Measurements from ENCODE around the gene SRRD.
"Not testable (repeated sequence)": the region's sequence is repeated elsewhere in the genome, so short reads cannot be mapped to it uniquely, and the experiment has no call there.

The SRRD gene

DNA sequence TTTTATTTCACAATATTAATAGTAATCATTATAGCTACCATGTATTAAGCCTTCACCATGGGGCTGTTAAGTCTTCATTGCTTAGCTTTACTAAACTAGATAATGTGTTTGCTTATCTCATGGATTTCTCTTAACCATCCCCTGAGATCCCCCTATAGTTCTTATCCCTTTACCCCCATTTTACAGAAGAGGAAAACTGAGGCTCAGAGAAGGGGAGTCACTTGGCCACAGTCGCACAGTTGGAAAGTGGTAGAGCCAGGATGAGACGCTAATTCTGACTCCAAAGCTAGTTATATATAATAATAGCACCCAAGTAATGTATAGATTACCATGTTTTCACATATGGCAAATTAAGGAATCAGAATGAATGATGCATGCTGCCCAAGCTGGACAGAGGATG is 38.3 kb downstream of the SRRD start:
- DNase-seq (ENCODE audit: low read depth in 2 of 2), result no peak

DNA sequence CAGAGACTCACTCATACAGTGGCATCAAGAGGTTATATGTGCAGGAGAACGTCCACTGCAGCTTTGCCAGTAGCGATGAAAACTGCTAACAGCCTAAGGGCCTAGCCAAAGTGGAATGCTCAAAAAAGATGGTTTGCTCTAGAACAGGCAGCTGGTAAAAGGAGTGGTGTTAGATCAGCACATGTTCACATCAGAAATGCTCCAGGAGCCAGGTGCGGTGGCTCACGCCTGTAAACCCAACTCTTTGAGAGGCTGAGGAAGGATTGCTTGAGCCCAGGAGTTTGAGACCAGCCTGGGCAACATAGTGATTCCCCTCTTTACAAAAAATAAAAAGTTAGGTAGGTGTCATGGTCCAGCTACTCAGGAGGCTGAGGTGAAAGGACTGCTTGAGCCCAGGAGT is 38.9 kb downstream of the SRRD start:
- DNase-seq (ENCODE audit: low read depth in 2 of 2), result no peak

- no peak for DNase-seq (ENCODE audit: low read depth in 2 of 2)
Measured at GRCh38 chr22:26524870-26525269, 41.2 kb downstream of the SRRD start.

DNA sequence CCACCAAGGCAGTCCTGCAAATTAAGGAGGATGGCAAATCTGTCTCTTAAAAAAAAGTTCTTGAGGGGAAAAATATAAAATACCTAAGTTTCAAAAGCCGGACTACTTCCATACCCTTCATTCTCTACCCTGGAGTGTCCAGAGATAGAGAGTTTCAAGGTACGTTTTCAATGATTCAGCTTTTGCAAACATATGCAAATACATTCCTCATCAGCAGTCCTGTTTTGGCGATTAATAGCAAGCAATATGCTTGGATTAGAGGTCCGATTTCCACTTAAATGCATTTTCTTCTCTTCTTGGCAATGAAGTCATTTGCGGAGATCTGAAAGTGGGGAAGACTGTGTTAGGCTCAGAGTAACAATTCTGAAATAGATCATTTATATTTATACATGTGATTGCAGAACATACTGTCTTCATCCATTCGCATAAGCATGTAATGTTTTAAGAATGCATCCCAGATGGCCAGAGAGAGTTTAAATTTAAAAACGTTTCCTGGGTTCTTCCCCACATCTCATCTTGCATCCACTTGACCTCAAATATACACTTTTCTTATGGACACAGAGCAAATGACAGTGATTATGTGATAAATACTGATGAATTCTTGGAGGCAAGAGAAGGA is 42.4 kb downstream of the SRRD start:
- no peak for DNase-seq (ENCODE audit: low read depth in 2 of 2)

DNA sequence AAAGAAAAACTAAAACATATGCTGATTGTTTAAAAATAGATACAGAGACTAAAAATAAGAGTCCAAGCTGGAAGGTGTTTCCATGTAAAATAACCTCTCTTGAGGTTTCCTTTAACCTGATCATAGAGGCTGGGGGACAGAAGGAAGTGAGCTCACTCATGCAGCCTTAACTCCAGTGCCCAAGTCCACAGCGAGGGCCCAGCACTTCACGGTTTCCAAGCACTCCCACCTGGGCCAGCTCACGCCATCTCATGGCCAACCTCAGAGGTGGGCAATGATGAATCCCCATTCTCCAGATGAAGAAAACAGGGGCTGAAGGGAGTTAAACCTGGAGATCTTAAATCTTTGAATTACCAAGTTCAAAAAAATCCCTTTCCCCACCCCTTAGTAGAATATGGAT is 43.5 kb downstream of the SRRD start:
- no peak for DNase-seq (ENCODE audit: low read depth in 2 of 2)

GRCh38 chr22:26527574-26528465 is 44.1 kb downstream of the SRRD start:
- no peak for DNase-seq (ENCODE audit: low read depth in 2 of 2)

DNA sequence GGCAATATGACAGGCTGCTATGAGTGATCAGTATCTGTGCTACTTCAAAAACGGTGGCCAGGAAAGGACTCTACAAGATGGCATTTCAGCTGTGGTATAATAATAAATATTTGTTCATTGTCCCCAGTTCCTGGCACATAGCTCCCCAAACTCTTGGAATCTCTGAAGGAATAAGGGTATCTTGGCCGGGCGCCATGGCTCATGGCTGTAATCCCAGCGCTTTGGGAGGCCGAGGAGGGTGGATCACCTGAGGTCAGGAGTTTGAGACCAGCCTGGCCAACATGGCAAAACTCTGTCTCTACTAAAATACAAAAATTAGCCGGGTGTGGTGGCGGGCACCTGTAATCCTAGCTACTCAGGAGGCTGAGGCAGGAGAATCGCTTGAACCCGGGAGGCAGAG is 44.8 kb downstream of the SRRD start:
- not testable (repeated sequence) for DNase-seq (ENCODE audit: low read depth in 2 of 2)

DNA sequence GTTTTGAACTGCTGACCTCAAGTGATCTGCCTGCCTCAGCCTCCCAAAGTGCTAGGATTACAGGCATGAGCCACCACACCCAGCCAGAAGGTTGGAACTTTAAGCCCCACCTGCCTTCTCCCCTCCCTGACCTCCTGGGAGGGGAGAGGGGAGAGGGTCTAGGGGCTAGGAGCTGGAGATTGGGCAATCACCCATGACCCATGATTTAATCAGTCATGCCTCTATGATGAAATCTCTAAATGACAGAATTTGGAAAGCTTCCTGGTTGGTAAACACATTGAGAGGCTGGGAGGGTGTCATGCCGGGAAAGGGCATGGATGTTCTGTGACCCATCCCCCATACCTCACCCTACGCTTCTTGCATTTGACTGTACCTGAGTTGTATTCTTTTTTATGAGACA is 45.7 kb downstream of the SRRD start:
- DNase-seq (ENCODE audit: low read depth in 2 of 2), result no peak

DNA sequence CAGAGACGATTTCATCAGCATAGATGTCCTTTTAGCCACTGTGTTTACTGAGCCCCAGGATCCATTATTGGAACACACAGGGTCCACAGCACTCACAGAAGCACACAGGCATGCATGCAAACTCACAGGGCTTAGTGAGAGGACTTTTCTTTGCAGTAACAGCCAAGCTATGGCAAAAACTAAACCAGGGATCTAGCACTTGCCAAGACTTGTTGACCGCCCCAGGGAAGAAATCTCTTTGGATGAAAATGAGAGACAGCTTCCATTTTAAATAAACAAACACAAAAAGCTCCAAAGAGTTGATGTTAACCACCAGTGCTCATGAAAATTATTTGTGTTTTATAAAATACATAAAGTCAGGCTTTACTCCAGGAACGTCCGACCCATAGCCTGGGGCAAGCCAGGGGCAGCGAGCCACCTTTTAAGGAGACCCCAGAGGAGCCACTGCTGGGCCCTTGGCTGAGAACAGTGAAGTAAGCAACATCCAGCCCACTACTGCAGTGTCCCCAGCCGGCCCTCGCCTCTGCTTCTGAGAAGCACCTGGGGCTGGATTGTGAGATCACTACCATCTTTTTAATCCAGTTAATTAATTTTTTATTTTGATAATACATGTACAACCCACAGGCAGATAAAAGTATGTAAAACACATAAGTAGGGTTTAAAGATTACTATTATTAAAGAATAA is 50.6 kb downstream of the SRRD start:
- DNase-seq (ENCODE audit: low read depth in 2 of 2), result no peak

- DNase-seq (ENCODE audit: low read depth in 2 of 2), result no peak
Measured at GRCh38 chr22:26534874-26535602, 51.4 kb downstream of the SRRD start.

GRCh38 chr22:26535603-26535908 is 51.9 kb downstream of the SRRD start:
- DNase-seq (ENCODE audit: low read depth in 2 of 2), result no peak

DNA sequence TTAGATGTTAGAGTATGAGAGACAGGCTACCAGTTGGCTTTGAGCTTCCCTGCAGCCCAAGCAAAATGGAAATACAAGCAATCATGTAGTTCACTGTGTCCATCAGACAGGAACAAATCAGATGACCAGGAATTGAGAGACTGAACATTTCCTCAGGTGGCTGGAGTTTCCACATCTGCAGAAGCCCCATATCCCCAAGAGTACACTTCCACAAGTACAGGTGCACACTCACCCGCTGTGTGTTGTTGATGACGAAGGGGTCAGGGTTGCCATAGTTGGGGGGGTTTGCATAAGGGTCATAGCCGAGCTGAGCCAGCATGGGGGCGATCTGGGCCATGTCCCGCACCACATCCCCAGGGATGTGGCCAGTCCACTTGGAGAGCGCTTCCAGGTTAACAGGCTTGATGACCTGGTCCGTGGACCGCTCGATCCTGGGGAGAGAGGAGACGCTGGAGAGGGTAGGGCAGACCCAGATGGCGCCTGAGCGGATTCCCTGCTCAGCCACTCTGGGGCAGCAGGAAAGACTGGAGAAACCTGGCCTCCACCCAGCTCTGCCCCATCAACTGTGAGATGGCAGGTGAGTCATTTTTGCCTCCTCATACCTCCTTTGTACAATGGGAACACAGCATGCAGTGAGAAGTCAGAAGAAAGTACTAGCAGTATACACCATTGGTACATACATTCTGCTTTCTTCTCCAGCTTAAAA is 52.5 kb downstream of the SRRD start:
- no peak for DNase-seq (ENCODE audit: low read depth in 2 of 2)

GRCh38 chr22:26536762-26537134 is 53.1 kb downstream of the SRRD start:
- no peak for DNase-seq (ENCODE audit: low read depth in 2 of 2)

DNA sequence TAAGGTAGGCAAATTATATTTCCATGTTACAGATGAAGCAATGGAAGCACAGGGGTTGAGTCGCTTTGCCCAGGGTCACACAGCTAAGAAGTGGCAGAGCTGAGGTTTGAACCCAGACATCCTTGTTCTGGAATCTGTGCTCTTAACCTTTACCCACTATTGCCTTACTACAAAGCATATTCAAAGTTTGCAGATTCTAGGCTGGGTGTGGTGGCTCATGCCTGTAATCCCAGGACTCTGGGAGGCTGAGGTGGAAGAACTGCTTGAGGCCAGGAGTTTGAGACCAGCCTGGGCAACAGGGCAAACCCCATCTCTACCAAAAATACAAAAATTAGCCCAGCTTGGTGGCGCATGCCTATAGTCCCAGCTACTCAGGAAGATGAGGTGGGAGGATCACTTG is 56.4 kb downstream of the SRRD start:
- DNase-seq (ENCODE audit: low read depth in 2 of 2), result no peak

- no peak for DNase-seq (ENCODE audit: low read depth in 2 of 2)
Measured at GRCh38 chr22:26541167-26541819, 57.6 kb downstream of the SRRD start.

DNA sequence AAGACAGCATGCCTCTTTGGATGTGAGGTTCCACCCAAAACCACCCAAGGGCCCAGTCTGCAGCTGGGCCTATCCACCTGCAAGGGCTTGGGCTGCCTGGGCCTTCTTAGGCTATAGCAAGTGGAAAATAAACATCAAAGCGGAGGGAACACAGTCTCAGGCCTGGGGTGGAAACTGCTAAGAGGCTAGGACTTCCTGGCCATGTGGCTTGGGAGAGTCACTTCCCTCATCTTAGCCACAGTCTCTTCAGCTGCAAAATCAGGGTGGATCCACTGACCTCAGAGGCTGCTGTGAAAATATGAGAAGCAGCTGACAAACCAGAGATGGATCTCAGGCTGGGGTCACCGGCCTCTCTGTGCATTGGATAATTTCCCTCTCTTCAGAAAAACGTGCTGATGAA is 59.2 kb downstream of the SRRD start:
- DNase-seq (ENCODE audit: low read depth in 2 of 2), result no peak
